ENCODE measurements around the gene AQP12B. TPM values are rescaled to one million over a fixed set of nuclear protein-coding genes. Genes with fewer than 3 reads are reported as not detected.

The AQP12B gene
- total RNA-seq, 1 experiment from 2014 or later: not detected

DNA sequence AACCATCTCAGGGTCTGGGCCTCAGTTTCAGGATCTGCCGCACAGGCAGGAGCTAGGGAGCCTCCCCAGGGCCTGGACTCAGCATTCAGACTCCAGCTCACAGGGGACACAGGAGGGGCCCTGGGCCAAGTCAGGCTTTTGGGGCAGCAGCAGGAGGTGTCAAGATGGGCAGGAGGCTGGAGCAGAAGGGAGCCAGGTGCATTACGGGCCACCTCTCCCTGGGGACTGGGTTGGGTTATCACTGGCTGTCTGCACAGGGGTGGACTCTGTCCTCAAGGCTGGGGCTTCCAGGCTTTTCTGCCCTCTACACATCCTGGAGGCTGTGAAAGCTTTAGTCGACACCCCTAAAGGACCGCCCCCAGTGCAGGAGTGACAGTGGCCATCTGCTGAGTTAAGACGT lies 29.0 kb upstream of the AQP12B start:
- no peak for DNase-seq
- TF ChIP-seq, protein P1, sequence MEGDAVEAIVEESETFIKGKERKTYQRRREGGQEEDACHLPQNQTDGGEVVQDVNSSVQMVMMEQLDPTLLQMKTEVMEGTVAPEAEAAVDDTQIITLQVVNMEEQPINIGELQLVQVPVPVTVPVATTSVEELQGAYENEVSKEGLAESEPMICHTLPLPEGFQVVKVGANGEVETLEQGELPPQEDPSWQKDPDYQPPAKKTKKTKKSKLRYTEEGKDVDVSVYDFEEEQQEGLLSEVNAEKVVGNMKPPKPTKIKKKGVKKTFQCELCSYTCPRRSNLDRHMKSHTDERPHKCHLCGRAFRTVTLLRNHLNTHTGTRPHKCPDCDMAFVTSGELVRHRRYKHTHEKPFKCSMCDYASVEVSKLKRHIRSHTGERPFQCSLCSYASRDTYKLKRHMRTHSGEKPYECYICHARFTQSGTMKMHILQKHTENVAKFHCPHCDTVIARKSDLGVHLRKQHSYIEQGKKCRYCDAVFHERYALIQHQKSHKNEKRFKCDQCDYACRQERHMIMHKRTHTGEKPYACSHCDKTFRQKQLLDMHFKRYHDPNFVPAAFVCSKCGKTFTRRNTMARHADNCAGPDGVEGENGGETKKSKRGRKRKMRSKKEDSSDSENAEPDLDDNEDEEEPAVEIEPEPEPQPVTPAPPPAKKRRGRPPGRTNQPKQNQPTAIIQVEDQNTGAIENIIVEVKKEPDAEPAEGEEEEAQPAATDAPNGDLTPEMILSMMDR (IDR thresholded peaks at IDR 0.05; ENCODE audit: insufficient read depth in 1 of 2, low read depth in 1 of 2, low read length in 1 of 2, severe bottlenecking in 1 of 2, unreplicated experiment in 1 of 2): no peak
- Histone ChIP-seq H3K36me3 (ENCODE audit: control insufficient read depth, insufficient read depth, low read length) (no peaks in the 10 kb centered on the region), H3K4me3 (ENCODE audit: low read depth, low read length) (no peak overlapping the region), H3K9me3 (no peaks in the 10 kb centered on the region), H3K27me3 (replicated peaks; ENCODE audit: control insufficient read depth, insufficient read depth, low read length) (no peaks in the 10 kb centered on the region), H3K4me1 (no peaks in the 10 kb centered on the region)
- no TSS peak for BruUV-seq (replicated peaks)
- Mint-ChIP-seq H3K27ac (ENCODE audit: unreplicated experiment) (no peak overlapping the region), H3K9me3 (ENCODE audit: unreplicated experiment) (no peaks in the 10 kb centered on the region), H3K27me3 (ENCODE audit: insufficient read depth, unreplicated experiment) (peaks cover 3% of the 10 kb centered on the region), H3K36me3 (ENCODE audit: insufficient read depth, unreplicated experiment) (no peaks in the 10 kb centered on the region), H3K4me1 (ENCODE audit: low read depth, unreplicated experiment) (no peaks in the 10 kb centered on the region), H3K4me3 (ENCODE audit: unreplicated experiment) (no peak overlapping the region)
- CTCF ChIA-PET: no interaction called here
- intact Hi-C loops (cut with micrococcal nuclease; ENCODE audit: unreplicated experiment): no loop called here
- POLR2A ChIA-PET: no interaction called here

DNA sequence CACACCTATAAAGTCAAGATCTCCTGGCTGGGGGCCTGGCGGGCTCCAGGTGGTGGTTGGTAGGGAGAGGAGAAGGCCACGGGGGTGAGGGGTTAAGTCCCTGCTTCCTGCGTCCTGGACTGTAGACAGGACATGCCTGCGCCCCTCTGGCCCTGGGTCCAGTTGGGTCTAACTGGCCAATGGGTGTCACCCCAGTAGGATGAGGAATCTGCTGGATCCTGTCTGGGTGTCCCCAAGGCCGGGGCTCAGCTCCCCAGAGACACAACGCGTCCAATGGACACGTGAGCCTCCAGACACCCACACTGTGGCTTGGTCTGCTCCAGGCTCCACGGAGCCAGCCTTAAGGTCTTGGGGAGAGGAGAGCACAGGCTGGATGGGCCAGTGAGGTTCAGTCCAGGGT lies 28.6 kb upstream of the AQP12B start:
- intact Hi-C loops (cut with micrococcal nuclease; ENCODE audit: unreplicated experiment): no loop called here
- BruUV-seq (replicated peaks): no TSS peak
- Mint-ChIP-seq H3K4me3 (ENCODE audit: unreplicated experiment) (no peak overlapping the region), H3K9me3 (ENCODE audit: unreplicated experiment) (no peaks in the 10 kb centered on the region), H3K27ac (ENCODE audit: unreplicated experiment) (no peak overlapping the region), H3K4me1 (ENCODE audit: low read depth, unreplicated experiment) (no peaks in the 10 kb centered on the region), H3K36me3 (ENCODE audit: insufficient read depth, unreplicated experiment) (no peaks in the 10 kb centered on the region), H3K27me3 (ENCODE audit: insufficient read depth, unreplicated experiment) (peaks cover 1% of the 10 kb centered on the region)
- H3K36me3 ChIP-seq (ENCODE audit: control insufficient read depth, insufficient read depth, low read length): no peaks in the 10 kb centered on the region
- DNase-seq: no peak
- TF ChIP-seq, protein P1 (IDR thresholded peaks at IDR 0.05; ENCODE audit: insufficient read depth in 1 of 2, low read depth in 1 of 2, low read length in 1 of 2, severe bottlenecking in 1 of 2, unreplicated experiment in 1 of 2): no peak
- H3K9me3 ChIP-seq: no peaks in the 10 kb centered on the region
- no peak overlapping the region for H3K4me3 ChIP-seq (ENCODE audit: low read depth, low read length)
- ChIA-PET POLR2A (no interaction called here), CTCF (no interaction called here)
- H3K27me3 ChIP-seq (replicated peaks; ENCODE audit: control insufficient read depth, insufficient read depth, low read length): no peaks in the 10 kb centered on the region; the same call in 1 of the 2 replicates
- H3K4me1 ChIP-seq: no peaks in the 10 kb centered on the region

DNA sequence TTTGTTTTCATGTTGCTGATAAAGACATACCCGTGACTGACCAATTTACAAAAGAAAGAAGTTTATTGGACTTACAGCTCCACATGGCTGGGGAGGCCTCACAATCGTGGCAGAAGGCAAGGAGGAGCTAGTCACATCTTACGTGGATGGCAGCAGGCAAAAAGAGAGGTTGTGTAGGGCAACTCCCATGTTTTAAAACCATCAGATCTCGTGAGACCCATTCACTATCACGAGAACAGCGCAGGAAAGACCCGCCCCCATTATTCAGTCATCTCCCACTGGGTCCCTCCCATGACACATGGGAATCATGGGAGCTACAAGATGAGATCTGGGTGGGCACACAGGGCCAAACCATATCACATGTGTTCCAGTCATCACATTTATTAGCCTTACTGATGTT lies 25.8 kb upstream of the AQP12B start:
- ChIA-PET CTCF (no interaction called here), POLR2A (no interaction called here)
- no peak overlapping the region for H3K27ac Mint-ChIP-seq (ENCODE audit: unreplicated experiment)
- H3K9me3 ChIP-seq: no peaks in the 10 kb centered on the region
- H3K4me3 Mint-ChIP-seq (ENCODE audit: unreplicated experiment): no peak overlapping the region
- no peak for DNase-seq
- peaks cover 7% of the 10 kb centered on the region for H3K27me3 Mint-ChIP-seq (ENCODE audit: insufficient read depth, unreplicated experiment)
- H3K36me3 Mint-ChIP-seq (ENCODE audit: insufficient read depth, unreplicated experiment): no peaks in the 10 kb centered on the region
- TF ChIP-seq, protein P1 (IDR thresholded peaks at IDR 0.05; ENCODE audit: insufficient read depth in 1 of 2, low read depth in 1 of 2, low read length in 1 of 2, severe bottlenecking in 1 of 2, unreplicated experiment in 1 of 2): no peak
- no TSS peak for BruUV-seq (replicated peaks)
- no peaks in the 10 kb centered on the region for H3K4me1 ChIP-seq
- H3K36me3 ChIP-seq (ENCODE audit: control insufficient read depth, insufficient read depth, low read length): no peaks in the 10 kb centered on the region
- intact Hi-C loops (cut with micrococcal nuclease; ENCODE audit: unreplicated experiment): loop anchor here (10.0 kb wide), 1 partner anchor 64 kb away; no protein-coding TSS in a partner anchor
- H3K27me3 ChIP-seq (replicated peaks; ENCODE audit: control insufficient read depth, insufficient read depth, low read length): no peaks in the 10 kb centered on the region; the same call in 1 of the 2 replicates
- H3K4me3 ChIP-seq (ENCODE audit: low read depth, low read length): no peak overlapping the region
- H3K9me3 Mint-ChIP-seq (ENCODE audit: unreplicated experiment): no peaks in the 10 kb centered on the region
- H3K4me1 Mint-ChIP-seq (ENCODE audit: low read depth, unreplicated experiment): no peaks in the 10 kb centered on the region
